NCI-H748 treated with DMSO at 0.1 percent for 48 hours (cell line): ENCODE data around the gene CTNNAL1.
"Not testable (repeated sequence)": the region's sequence is repeated elsewhere in the genome, so short reads cannot be mapped to it uniquely, and the experiment has no call there.

Source experiments
- DNase-seq: peaks from one replicate; lab custom pipeline; 2025; lab: John Stamatoyannopoulos, UW

Gene CTNNAL1, protein sequence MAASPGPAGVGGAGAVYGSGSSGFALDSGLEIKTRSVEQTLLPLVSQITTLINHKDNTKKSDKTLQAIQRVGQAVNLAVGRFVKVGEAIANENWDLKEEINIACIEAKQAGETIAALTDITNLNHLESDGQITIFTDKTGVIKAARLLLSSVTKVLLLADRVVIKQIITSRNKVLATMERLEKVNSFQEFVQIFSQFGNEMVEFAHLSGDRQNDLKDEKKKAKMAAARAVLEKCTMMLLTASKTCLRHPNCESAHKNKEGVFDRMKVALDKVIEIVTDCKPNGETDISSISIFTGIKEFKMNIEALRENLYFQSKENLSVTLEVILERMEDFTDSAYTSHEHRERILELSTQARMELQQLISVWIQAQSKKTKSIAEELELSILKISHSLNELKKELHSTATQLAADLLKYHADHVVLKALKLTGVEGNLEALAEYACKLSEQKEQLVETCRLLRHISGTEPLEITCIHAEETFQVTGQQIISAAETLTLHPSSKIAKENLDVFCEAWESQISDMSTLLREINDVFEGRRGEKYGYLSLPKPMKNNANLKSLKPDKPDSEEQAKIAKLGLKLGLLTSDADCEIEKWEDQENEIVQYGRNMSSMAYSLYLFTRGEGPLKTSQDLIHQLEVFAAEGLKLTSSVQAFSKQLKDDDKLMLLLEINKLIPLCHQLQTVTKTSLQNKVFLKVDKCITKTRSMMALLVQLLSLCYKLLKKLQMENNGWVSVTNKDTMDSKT

DNA sequence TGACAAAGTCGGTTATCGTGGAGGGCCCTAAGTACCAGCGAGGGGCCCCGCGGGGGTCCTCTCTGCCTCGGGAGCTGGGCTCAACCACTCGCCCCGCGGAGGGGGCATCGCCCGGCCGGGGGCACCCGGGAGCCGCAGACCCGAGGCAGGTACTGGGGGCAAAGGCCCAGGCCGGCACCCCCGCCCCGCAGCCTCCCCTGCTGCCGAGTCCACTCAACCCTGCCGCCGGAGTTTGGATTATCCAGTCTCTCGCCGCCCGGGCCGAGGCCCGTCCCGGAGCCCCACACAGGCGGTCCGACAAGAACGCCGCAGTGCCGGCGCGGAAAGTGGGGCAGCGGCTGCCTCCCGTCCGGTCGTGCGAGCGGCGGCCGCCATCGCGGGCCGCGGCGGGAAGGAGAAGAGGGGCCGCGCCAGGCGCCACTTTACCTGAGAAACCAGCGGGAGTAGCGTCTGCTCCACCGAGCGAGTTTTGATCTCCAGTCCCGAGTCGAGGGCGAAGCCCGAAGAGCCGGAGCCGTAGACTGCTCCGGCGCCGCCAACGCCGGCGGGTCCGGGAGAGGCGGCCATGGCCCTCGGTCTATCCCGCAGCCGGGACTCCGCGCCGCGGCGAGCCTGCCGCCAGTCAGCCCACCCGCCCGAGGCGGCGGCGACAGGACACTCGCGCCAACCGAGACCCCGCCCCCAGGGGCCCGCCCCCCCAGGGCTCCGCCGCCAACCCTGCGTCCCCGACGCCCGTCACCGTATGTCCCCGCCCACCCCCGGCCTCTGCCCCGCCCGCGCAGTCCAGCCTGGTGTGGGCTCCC is at the start of gene CTNNAL1:
CTNNAL1 (minus strand) TSS at position 624 of the 803 bp plus-strand sequence; CDS start at position 567, 57 bp downstream.
- peak; percentile 87 for DNase-seq

DNA sequence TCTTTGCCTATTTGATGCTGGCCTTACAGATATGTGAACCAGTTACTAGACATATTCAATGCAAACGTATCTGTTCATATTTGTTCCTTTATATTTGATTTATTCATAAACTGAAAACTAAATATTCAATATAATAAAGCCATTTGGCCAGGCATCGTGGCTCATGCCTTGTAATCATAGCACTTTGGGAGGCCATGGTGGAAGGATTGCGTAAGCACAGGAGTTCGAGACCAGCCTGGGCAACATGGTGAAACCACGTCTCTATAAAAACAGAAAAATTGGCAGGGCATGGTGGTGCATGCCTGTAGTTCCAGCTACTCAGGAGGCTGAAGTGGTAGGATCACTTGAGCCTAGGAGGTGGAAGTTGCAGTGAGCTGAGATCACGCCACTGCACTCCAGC is 49.2 kb upstream of the CTNNAL1 start:
- DNase-seq = no peak

DNA sequence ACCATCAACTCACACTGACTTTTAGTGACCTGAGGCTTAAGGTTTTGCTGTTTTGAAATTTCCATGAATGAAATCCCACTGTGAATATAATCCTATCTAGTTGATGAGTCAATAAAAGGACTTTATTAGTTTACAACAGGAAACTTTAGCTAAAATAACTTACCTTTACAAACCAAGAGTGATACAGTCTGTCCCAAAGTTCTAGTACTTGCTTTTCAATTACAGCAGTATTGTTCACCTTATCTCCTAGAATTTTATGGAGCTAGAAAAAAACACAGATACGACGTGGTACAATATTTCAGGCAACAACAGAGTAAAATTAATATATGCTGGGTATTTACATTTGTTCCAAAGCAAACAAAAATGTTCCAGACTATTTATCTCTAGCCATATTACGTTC is 46.9 kb upstream of the CTNNAL1 start:
- DNase-seq = no peak

DNA sequence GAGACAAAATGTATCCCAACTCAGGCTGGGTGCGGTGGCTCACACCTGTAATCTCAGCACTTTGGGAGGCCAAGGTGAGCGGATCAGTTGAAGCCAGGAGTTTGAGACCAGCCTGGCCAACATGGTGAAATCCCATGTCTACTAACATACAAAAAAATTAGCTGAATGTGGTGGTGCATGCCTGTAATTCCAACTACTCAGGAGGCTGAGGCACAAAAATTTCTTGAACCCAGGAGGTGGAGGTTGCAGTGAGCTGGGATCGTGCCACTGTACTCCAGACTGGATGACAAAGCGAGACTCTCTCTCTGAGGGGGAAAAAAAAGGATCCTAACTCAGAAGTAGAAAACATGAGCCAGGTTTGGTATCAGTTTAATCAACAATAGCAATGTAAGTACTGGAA is 39.8 kb upstream of the CTNNAL1 start:
- DNase-seq = not testable (repeated sequence)

DNA sequence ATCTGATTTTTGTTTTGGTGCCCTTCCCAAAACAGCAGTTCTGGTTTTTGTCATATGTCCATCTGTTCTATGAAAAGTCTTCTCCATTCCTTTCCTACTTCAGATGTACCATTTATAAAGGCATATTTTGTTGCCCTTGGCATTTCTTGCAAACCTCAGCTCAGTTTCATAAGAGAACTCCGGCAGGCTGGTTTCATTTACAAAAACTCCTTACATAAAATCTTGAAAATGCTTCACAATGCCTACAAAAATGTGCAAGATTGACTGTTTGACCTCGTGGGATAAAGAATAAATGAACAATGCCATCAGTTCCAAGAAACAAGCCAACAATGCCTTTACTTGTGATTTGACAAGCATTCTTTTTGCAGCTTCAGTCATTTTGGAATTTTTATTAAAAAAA is 39.1 kb upstream of the CTNNAL1 start:
- DNase-seq = no peak

DNA sequence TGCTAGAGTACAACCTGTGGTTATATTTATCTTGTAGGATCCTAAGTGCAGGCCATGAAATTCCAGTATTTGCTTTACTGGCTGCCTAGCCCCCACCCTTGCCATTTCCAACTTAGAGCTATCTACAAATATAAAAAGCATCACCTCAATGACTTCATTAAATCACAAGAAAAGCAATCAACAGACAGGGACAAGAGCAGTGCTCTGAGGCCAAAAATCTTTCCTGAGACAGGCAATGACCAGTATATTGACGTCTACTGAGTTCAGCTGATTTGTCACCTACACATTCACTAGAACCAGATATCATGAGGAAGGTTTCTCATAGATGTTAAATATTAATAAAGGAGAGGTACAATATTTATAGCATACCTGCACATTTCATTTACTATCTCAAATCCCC is 38.4 kb upstream of the CTNNAL1 start:
- no peak for DNase-seq

DNA sequence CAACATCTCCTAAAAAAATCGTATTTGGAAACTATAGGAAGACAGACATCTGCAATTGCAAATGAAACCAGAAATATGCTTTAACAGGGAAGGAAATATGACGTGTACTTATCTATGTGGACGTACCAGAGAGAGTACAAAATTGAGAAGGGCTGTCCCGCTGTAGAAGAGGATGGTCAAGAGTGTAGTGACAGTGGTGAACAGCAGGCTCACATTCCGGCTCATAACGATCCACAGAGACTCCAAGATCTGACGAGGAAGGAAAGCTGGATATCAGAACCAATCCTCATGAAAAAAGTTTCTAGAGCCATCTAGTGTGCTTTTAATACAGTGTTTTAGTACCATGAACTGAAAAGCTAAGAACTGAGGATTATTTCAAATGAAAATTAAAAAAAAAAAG is 37.1 kb upstream of the CTNNAL1 start:
- DNase-seq = no peak

DNA sequence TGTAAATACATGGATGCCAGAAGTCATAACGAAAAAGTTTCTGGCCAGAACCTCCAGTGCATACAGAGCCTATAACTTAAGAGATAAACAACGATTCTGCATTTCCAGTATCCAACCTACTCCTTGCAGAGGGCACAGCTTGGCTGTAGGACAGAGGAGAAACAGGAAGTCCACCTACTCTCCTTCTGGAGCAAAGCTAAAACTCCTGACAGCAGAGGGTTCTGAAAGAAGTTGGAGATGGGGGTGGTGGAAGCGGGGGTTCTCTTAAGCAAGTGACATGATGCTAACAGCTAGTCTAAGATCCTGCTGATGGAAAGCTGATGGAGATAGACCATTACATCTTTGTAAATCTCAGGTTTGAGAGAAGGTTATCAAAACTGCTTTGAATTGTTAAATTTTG is 35.5 kb upstream of the CTNNAL1 start:
- no peak for DNase-seq

DNA sequence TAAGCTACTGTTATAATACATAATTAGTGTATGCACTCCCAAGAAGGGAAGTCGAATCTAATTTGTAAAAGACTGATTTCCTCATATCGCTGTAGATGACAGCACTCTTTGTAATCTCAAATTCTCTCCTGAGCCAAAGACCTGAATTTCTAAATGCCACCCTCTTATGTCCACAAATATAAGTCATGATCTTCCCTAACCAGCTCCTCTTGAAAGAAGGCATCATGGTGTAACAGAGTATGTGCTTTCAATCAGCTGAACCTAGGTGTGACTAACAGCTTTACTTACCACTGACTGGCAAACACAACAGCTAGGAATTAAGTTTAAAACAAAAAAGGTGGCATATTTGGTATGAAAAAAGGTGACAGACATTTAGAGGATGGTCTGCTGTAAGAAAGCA is 34.0 kb upstream of the CTNNAL1 start:
- DNase-seq = no peak

DNA sequence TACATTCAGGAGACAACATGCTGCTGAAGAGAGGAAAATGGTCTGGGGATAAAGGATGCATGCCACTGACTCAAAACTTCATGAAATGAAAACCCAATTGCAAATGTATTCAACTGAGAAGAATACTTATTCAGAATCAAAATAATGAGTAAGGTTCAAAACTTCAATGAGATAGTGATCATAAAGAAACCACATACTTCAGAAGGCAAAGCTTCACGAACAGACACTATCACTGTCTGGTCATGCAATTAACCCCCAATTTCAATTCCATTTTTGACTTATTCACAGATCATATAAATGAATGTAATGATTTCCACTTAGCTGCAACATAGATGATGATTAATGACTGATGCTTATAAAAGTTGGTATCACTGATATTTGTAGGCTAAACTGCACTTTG is 33.0 kb upstream of the CTNNAL1 start:
- DNase-seq = no peak

DNA sequence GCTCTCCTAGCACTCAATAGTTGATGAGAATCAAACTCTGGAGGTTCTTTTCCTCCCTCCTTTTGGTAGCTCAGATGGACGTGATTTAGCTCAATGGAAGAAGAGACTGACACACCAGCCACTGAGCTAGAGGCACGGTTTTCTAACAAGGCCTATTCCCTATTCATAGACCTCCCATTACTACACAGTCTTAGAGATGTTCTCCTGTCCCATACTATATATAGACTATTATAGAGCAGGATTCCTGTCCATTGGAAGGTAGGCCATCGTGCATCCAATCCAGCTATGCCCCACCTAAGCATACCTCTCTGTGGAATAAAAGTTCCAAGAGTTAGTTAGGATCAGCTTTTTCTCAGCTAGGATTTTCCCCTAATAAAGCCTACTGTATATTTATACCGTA is 30.3 kb upstream of the CTNNAL1 start:
- DNase-seq = no peak

DNA sequence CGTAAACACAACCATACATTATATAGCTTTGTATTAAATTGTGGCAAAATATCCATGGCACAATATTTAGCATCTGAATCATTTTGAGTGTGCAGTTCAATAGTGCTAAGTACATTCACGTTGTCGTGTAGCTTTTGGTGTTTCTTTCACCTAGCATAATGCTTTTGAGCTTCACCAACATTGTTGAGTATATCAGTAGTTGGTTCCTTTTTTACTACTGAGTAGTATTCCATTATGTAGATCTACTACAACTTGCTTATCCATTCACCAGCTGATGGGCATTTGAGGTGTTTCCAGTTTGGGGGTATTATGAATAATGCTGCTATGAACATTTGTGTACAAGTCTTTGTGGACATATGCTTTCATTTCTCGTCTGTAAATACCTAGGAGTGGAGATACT is 27.3 kb upstream of the CTNNAL1 start:
- no peak for DNase-seq

DNA sequence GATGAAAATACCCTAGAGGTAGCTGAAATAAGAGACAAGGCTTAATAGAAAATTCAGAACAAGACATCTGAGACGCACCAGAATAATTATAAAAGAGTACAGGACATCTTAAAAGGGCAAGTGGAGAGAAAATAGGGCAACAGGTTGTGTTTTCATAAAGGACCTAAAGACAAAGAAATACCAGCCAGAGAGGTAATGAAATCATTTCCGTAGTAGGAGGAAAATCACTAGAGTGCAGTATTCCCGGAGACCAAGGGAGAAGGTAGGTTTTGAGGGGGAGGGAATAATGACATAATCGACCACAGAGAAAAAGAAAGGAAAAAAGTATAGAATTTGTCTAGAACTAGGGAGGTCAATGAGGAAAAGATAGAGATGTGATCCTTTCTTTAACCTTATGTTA is 26.2 kb upstream of the CTNNAL1 start:
- no peak for DNase-seq

DNA sequence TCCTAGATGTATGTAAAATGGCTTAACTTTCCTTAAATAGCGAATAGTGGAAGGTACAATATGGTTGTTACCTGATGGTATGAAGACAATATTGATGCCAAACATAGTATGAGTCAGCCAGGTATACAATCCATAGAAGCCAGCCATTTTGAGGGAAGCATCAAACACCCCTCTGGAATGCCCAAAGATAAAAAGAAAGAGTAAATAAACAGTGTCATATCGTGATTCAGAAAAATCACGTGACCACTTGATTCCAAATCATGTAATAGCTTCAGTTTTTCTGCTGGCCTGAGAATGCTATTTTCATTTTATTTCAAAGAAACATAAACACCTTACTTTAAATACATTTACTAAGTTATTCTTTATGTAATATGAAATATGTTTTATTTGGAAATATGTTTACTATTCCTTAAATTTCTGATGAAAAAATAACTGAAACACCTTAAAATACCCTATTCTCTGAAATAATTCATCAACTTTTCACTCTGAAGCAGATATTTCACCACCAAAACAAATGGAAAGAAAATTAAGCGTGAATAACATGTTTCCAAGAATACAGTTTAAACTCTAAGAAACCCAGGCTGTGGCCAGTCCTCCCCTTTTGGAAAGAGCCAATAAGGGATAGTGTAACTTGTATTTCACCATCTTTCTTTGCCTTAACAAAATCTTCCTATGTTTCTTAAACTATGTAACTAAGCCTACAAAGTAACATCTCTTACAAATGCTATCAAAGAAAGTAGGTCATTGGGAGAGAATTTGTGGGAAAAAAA is 24.8 kb upstream of the CTNNAL1 start:
- no peak for DNase-seq

DNA sequence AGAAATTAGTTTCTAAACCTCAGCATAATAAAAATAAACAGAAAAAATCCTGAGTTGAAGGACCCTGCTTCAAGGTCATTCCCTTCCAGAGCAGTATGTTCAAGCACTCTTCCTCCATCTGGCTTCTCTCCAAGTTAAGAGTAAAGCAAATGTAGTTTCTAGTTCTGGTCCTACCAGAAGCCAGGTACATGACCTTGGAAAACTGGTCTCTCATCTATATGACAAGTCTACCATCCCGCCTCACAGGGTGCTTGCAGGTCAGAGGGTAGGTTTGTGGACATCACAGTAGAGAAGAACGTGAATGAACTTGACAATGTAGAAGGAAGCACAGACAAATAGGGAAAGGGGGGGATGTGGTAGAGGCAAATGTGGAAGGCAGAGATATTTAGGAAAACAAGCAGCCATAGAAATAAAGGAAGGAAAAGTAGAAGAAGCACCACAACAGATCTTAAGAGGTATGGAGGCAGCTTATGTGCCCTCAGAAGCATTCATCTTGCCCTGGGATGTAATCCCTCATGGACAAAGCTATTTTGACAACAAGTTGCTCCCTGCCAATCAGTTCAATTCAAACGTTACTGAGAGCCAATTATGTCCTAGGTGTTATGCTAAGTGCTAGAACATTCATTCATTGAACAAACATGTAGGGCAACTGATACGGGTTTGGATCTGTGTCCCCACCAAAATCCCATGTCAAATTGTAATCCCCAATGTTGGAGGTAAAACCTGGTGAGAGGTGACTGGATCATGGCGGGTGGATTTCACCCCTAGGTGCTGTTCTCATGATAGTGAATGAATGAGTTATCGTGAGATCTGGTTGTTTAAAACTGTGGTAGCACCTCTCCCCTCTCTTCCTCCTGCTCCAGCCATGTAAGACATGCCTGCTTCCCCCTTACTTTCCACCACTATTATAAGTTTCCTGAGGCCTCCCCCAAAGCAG is 23.7 kb upstream of the CTNNAL1 start:
- DNase-seq = no peak

DNA sequence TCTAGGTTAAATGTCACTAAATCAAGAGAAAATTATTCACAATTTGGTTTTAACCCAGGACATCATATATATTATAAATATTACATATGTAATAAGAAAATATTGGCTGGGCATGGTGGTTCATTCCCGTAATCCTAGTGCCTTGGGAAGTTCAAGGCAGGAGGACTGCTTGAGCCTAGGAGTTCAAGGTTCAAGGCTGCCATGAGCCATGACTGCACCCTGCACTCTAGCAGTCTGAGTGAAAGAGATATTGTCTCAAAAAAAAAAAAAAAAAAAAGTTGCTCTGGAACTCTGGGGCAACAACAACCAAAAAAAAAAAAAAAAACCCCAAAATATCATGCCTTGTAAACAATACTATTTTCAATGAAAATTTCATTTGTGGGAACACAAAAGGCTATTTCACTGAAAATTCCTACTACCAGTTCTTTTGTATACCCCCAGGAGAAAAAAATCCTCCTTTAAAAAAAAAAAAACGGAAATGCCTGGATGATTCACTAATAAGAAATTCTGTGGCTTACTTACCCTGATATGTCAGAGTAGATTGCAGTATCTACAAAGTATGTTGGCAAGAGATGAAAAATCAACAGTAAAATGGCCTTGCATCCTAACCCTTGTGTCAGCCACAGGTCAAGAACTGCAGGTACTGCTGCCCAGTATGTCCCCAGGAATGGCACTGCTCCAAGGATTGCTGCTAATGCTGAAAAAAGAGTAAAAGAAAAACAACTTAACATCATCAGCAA is 22.6 kb upstream of the CTNNAL1 start:
- no peak for DNase-seq

DNA sequence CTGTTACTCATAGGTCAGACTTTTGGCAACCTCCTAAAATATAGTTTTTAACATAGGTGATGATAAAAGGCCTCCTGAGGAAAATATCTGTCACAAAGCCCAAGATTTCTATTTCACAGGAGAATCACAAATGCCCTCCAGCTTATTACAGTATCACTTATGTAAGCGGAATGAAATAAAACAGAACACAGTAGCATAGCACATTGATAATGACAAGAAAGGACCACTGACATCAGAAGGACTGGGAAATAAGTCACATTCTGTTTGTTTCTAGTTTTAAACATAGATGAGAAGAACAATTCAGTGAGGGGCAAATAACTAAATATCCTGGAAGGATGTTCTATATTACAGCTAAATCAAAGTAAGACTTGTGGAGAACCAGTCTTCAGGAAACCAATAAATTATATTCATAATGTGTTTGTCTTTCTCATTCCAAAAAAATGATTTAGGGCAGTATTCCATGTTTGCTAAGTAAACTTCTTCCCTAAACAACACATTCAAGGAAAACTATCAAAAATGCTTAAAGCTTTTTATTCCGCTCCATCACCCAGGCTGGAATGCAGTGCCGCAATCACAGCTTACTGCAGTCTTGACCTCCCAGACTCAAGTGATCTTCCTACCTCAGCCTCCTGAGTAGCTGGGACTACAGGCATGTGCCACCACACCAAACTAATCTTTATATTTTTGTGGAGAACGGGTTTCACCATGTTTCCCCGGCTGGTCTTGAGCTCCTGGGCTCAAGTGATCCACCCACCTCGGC is 20.8 kb upstream of the CTNNAL1 start:
- DNase-seq = no peak

DNA sequence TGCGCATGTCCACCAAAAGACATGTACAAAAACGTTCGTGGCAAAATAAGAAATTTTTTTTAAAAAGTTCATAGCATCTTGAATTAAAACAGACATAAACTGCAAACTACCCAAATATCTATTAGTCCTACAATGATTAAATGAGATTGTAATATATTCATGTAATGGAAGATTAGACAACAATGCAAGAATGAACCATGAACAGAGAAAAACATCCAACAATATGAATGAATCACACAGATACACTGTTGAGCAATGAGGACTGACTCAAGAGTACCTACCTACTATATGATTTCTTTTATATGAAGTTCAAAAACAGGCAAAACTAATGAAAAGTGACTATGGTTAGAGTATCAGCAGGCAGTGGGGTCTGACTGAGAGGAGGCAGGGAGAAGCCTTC is 17.9 kb upstream of the CTNNAL1 start:
- no peak for DNase-seq

DNA sequence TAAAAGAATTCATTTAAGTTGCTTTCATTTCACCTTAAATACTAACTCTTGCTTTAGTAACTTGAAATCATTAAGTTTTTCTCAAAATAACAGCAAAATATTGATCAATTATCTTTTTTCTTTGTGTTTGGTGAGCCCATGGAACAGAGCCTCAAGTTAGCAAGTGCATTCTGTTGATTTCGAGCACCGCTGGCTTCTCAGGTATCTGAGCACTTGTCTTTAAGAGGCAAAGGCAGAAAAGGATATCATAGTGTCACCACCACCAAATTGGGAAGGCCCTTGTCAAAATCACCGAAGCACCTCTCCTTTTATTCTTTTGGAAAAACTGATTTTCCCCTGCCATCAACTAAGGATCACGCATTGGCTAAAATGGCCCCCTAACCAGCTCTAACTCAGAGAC is 17.1 kb upstream of the CTNNAL1 start:
- DNase-seq = no peak
